ENCODE measurements around the gene TBC1D24. TPM values are rescaled to one million over a fixed set of nuclear protein-coding genes. Genes with fewer than 3 reads are reported as not detected.
A peak's percentile ranks its signal among the peaks of the same experiment; 100 is the strongest.

Gene TBC1D24
- polyA plus RNA-seq, 1 experiment: 9.2 TPM

GRCh38 chr16:2471016-2471652 lies 3.8 kb upstream of the TBC1D24 start, which contains the start of gene NTN3:
Gene NTN3, plus strand, starts transcription at chr16:2471297. Its CDS starts 405 bp downstream, at chr16:2471702.
- CTCF ChIA-PET: interaction anchor here (1.1 to 1.3 kb wide), 2 partner anchors 12 to 30 kb away, joined by 3 to 4 read pairs; no protein-coding TSS in a partner anchor
- POLR2A ChIA-PET: no interaction called here
- H3K27me3 ChIP-seq (ENCODE audit: control insufficient read depth, insufficient read depth, low read length): no peaks in the 10 kb centered on the region
- peak within 1 kb of the TSS; percentile 17 for H3K4me3 ChIP-seq (ENCODE audit: low read depth, low read length)
- no peak for DNase-seq (ENCODE audit: low read depth)
- H3K36me3 ChIP-seq (ENCODE audit: control insufficient read depth, insufficient read depth, low read length): no peaks in the 10 kb centered on the region; the same call in 1 of the 2 replicates
- TF ChIP-seq CTCF (IDR thresholded peaks at IDR 0.05; ENCODE audit: insufficient read depth, low read depth, low read length): no peak

GRCh38 chr16:2471653-2472487 lies 3.1 kb upstream of the TBC1D24 start:
- no peak for TF ChIP-seq CTCF (IDR thresholded peaks at IDR 0.05; ENCODE audit: insufficient read depth, low read depth, low read length)
- ChIA-PET CTCF (interaction anchor here (1.1 kb wide), 1 partner anchor 11 kb away, joined by 3 read pairs; no protein-coding TSS in a partner anchor), POLR2A (no interaction called here)
- Histone ChIP-seq H3K27me3 (ENCODE audit: control insufficient read depth, insufficient read depth, low read length) (no peaks in the 10 kb centered on the region), H3K36me3 (ENCODE audit: control insufficient read depth, insufficient read depth, low read length) (no peaks in the 10 kb centered on the region; the same call in 1 of the 2 replicates), H3K4me3 (ENCODE audit: low read depth, low read length) (peak overlapping the region; percentile 17)
- DNase-seq (ENCODE audit: low read depth): no peak

- Histone ChIP-seq H3K4me3 (ENCODE audit: low read depth, low read length) (no peak overlapping the region), H3K36me3 (ENCODE audit: control insufficient read depth, insufficient read depth, low read length) (no peaks in the 10 kb centered on the region; the same call in 1 of the 2 replicates), H3K27me3 (ENCODE audit: control insufficient read depth, insufficient read depth, low read length) (no peaks in the 10 kb centered on the region)
- POLR2A ChIA-PET: no interaction called here
- no peak for DNase-seq (ENCODE audit: low read depth)
- no peak for TF ChIP-seq CTCF (IDR thresholded peaks at IDR 0.05; ENCODE audit: insufficient read depth, low read depth, low read length)
- CTCF ChIA-PET: interaction anchor here (1.0 kb wide), 1 partner anchor 11 kb away, joined by 5 read pairs; no protein-coding TSS in a partner anchor
These were observed 2.5 kb upstream of the TBC1D24 start for GRCh38 chr16:2472488-2472864.

GRCh38 chr16:2472885-2473445 lies 2.0 kb upstream of the TBC1D24 start:
- ChIA-PET CTCF (interaction anchor here (0.7 to 1.0 kb wide), 2 partner anchors 10 to 29 kb away, joined by 3 to 5 read pairs; no protein-coding TSS in a partner anchor), POLR2A (no interaction called here)
- Histone ChIP-seq H3K4me3 (ENCODE audit: low read depth, low read length) (no peak overlapping the region), H3K27me3 (ENCODE audit: control insufficient read depth, insufficient read depth, low read length) (no peaks in the 10 kb centered on the region), H3K36me3 (ENCODE audit: control insufficient read depth, insufficient read depth, low read length) (no peaks in the 10 kb centered on the region; the same call in 1 of the 2 replicates)
- no peak for TF ChIP-seq CTCF (IDR thresholded peaks at IDR 0.05; ENCODE audit: insufficient read depth, low read depth, low read length)
- DNase-seq (ENCODE audit: low read depth): no peak

Data from BJ (cell line).